Inflammatory macrophage treated with lipopolysaccharide for 1 hour (primary cell): ENCODE results near the gene PCDHGB2.
"Not testable (repeated sequence)": the region's sequence is repeated elsewhere in the genome, so short reads cannot be mapped to it uniquely, and the experiment has no call there.

Experiments
- DNase-seq, 2 donors: peaks; one replicate each; pipeline ENCODE4 v3.0.0-alpha.2; 2020 to 2022

Gene PCDHGB2

DNA sequence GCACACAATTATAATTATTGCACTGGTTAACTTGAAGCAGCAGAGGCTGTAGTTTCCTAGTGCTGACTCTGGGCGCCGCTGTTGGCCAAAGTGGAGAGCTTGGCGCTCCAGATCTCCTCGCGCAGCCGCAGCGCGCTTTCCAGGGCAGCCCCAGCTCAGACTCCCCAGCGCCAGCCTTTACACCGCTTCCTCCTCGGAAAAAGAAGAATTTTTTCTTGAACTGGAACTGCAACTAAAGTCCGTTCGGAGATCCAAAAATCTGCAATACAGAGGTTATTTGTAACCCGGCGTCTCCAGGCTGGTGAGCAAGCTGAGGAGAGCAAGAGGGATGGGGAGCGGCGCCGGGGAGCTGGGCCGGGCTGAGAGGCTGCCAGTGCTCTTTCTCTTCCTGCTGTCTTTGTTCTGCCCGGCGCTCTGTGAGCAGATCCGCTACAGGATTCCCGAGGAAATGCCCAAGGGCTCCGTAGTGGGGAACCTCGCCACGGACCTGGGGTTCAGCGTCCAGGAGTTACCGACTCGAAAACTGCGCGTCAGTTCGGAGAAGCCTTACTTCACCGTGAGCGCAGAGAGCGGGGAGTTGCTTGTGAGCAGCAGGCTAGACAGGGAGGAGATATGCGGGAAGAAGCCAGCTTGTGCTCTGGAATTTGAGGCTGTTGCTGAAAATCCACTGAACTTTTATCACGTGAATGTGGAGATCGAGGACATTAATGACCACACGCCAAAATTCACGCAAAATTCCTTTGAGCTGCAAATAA is 27.9 kb downstream of the PCDHGB2 start, which contains the start of gene PCDHGB4:
Gene PCDHGB4, plus strand, starts transcription at position 142 of the 755 bp plus-strand sequence. Its CDS starts 187 bp downstream, at position 329.
- peak; percentile 7 to 14 for DNase-seq

DNA sequence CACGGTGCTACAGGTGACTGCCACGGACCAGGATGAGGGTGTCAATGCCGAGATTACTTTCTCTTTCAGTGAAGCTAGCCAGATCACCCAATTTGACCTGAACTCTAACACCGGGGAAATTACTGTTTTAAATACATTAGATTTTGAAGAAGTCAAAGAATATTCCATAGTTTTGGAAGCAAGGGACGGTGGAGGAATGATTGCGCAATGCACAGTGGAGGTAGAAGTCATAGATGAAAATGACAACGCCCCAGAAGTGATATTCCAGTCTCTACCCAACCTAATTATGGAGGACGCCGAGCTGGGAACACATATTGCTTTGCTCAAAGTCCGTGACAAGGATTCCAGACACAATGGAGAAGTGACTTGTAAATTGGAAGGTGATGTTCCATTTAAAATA is 28.9 kb downstream of the PCDHGB2 start:
- DNase-seq, result no peak

DNA sequence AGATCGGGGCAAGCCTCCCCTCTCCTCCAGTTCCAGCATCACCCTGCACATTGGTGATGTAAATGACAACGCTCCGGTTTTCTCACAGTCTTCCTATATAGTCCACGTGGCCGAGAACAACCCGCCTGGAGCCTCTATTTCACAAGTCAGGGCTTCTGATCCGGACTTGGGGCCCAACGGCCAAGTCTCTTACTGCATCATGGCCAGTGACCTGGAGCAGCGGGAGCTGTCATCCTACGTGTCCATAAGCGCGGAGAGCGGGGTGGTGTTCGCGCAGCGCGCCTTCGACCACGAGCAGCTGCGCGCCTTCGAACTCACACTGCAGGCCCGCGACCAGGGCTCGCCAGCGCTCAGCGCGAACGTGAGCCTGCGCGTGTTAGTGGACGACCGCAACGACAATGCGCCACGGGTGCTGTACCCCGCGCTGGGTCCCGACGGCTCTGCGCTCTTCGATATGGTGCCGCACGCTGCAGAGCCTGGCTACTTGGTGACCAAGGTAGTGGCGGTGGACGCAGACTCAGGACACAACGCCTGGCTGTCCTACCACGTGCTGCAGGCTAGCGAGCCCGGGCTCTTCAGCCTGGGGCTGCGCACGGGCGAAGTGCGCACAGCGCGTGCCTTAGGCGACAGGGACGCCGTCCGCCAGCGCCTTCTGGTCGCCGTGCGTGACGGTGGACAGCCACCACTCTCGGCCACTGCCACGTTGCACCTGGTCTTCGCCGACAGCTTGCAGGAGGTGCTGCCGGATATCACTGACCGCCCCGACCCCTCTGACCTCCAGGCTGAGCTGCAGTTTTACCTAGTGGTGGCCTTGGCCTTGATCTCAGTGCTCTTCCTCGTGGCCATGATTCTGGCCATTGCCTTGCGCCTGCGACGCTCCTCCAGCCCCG is 29.6 kb downstream of the PCDHGB2 start:
- DNase-seq, result no peak

DNA sequence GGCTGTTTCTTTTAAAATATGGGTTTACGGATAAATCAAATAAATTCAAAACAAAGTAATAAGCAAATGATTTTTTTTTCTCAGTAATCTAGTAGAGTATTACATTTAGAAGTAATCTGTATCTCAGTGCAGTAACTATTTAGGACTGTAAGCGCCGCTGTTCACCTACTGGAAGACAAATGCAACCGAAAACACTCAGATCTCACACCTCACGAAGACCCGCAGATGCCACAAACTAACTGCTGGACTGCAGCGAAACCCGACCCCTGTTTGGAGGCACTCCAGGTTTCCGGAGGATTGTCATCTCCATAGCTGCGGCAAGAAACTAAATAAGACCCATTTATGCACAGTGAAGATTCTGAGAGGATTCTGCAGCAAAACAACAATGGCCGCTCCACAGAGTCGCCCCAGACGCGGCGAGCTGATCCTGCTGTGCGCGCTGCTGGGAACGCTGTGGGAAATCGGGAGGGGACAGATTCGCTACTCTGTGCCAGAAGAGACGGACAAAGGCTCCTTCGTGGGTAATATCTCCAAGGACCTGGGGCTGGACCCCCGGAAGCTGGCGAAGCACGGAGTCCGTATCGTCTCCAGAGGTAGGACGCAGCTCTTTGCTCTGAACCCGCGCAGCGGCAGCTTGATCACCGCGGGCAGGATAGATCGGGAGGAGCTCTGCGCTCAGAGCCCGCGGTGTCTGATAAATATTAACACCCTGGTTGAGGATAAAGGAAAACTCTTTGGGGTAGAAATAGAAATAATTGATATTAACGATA is 32.8 kb downstream of the PCDHGB2 start, which contains the start of gene PCDHGA8:
Gene PCDHGA8, plus strand, starts transcription at position 205 of the 770 bp plus-strand sequence. Its CDS starts 181 bp downstream, at position 386.
- DNase-seq, result no peak

DNA sequence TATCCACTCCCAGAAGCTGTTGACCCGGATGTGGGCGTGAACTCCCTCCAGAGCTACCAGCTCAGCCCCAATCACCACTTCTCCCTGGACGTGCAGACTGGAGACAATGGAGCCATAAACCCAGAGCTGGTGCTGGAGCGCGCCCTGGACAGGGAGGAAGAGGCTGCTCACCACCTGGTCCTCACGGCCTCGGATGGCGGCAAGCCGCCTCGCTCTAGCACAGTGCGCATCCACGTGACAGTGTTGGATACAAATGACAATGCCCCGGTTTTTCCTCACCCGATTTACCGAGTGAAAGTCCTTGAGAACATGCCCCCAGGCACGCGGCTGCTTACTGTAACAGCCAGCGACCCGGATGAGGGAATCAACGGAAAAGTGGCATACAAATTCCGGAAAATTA is 33.5 kb downstream of the PCDHGB2 start:
- DNase-seq, result no peak

DNA sequence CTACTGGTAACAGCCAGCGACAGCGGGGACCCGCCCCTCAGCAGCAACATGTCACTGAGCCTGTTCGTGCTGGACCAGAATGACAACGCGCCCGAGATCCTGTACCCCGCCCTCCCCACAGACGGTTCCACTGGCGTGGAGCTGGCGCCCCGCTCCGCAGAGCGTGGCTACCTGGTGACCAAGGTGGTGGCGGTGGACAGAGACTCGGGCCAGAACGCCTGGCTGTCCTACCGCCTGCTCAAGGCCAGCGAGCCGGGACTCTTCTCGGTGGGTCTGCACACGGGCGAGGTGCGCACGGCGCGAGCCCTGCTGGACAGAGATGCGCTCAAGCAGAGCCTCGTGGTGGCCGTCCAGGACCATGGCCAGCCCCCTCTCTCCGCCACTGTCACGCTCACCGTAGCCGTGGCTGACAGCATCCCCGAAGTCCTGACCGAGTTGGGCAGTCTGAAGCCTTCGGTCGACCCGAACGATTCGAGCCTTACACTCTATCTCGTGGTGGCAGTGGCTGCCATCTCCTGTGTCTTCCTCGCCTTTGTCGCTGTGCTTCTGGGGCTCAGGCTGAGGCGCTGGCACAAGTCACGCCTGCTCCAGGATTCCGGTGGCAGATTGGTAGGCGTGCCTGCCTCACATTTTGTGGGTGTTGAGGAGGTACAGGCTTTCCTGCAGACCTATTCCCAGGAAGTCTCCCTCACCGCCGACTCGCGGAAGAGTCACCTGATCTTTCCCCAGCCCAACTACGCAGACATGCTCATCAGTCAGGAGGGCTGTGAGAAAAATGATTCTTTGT is 34.8 kb downstream of the PCDHGB2 start:
- not testable (repeated sequence) for DNase-seq

DNA sequence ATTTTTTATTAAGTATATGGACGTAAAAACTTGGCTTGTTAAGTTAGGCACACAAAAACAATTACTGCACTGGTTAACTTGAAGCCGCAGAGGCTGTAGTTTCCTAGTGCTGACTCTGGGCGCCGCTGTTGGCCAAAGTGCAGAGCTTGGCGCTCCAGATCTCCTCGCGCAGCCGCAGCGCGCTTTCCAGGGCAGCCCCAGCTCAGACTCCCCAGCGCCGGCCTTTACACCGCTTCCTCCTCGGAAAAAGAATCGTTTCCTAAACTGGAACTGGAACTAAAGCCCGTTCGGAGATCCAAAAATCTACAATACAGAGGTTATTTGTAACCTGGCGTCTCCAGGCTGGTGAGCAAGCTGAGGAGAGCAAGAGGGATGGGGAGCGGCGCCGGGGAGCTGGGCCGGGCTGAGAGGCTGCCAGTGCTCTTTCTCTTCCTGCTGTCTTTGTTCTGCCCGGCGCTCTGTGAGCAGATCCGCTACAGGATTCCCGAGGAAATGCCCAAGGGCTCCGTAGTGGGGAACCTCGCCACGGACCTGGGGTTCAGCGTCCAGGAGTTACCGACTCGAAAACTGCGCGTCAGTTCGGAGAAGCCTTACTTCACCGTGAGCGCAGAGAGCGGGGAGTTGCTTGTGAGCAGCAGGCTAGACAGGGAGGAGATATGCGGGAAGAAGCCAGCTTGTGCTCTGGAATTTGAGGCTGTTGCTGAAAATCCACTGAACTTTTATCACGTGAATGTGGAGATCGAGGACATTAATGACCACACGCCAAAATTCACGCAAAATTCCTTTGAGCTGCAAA is 38.2 kb downstream of the PCDHGB2 start, which contains the start of gene PCDHGB5:
Gene PCDHGB5, plus strand, starts transcription at position 192 of the 796 bp plus-strand sequence. Its CDS starts 181 bp downstream, at position 373.
- peak; percentile 44 to 49 for DNase-seq

DNA sequence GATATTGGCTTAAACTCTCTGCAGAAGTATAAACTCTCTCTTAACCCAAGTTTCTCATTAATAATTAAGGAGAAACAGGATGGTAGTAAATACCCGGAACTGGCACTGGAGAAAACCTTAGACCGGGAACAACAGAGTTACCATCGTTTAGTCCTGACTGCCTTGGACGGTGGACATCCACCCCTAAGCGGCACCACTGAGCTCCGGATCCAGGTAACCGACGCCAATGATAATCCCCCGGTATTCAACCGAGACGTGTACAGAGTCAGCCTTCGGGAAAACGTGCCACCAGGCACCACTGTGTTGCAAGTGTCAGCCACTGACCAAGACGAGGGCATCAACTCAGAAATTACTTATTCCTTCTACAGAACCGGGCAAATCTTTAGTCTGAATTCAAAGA is 38.8 kb downstream of the PCDHGB2 start:
- no peak for DNase-seq

DNA sequence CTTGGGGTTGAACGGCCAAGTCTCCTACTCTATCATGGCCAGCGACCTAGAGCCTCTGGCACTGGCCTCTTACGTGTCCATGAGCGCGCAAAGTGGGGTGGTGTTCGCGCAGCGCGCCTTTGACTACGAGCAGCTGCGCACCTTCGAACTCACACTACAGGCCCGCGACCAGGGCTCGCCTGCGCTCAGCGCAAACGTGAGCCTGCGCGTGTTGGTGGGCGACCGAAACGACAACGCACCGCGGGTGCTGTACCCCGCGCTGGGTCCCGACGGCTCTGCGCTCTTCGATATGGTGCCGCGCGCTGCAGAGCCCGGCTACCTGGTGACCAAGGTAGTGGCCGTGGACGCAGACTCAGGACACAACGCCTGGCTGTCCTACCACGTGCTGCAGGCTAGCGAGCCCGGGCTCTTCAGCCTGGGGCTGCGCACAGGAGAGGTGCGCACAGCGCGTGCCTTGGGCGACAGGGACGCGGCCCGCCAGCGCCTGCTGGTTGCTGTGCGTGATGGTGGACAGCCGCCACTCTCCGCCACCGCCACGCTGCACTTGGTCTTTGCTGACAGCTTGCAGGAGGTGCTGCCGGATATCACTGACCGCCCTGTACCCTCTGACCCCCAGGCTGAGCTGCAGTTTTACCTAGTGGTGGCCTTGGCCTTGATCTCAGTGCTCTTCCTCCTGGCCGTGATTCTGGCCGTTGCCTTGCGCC is 39.9 kb downstream of the PCDHGB2 start:
- DNase-seq, result no peak

DNA sequence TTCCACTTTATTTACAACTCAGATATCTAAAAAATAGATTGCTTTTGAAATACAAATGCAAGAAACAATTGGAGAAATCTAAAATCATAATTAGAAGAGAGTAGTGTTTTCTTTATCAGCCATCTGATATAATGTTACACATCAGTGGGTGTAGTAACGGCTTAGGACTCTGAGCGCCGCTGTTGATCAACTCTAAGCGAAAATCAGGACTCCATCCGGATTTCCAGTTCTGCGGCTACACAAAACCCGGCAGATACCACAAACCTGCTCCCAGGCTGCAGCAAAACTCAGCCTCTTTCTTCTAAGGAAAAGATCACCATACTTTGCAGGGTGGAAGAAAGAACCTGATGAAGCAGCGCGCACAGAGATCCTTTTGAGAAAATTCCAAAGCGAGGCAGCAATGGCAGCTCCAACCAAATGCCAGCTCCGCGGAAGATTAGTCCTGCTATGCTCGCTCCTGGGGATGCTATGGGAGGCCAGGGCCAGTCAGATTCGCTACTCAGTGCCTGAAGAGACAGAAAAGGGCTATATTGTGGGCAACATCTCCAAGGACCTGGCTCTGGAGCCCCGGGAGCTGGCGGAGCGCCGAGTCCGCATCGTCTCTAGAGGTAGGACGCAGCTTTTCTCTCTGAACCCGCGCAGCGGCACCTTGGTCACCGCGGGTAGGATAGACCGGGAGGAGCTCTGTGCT is 42.9 kb downstream of the PCDHGB2 start, which contains the start of gene PCDHGA9:
Gene PCDHGA9, plus strand, starts transcription at position 226 of the 691 bp plus-strand sequence. Its CDS starts 175 bp downstream, at position 401.
- peak; percentile 11 to 36 for DNase-seq

DNA sequence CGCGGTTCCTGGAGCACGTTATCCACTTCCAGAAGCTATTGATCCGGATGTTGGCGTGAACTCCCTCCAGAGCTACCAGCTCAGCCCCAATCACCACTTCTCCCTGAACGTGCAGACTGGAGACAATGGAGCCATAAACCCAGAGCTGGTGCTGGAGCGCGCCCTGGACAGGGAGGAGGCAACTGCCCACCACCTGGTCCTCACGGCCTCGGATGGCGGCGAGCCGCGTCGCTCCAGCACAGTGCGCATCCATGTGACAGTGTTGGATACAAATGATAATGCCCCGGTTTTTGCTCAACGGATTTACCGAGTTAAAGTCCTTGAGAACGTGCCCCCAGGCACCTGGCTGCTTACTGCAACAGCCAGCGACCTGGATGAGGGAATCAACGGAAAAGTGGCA is 43.6 kb downstream of the PCDHGB2 start:
- no peak for DNase-seq

DNA sequence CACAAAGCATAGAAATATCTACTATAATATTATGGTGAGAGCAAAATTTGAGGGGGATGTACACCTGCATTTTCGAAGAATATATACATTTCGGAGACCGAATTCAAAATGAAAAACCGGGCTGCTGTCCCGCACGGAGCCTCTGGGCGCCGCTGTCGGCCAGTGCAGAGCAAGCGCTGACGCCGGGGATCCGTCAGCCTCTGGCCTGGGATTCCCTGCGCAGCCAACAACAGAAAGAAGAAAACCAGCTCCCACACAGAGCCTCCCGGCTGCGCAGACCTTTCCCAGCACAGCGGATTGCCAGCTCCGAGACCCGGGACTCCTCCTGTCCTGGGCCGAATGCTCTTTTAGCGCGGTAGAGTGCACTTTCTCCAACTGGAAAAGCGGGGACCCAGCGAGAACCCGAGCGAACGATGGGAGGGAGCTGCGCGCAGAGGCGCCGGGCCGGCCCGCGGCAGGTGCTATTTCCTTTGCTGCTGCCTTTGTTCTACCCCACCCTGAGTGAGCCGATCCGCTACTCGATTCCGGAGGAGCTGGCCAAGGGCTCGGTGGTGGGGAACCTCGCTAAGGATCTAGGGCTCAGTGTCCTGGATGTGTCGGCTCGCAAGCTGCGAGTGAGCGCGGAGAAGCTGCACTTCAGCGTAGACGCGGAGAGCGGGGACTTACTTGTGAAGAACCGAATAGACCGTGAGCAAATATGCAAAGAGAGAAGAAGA is 48.2 kb downstream of the PCDHGB2 start, which contains the start of gene PCDHGB6:
Gene PCDHGB6, plus strand, starts transcription at position 232 of the 716 bp plus-strand sequence. Its CDS starts 182 bp downstream, at position 414.
- peak; percentile 43 to 54 for DNase-seq

DNA sequence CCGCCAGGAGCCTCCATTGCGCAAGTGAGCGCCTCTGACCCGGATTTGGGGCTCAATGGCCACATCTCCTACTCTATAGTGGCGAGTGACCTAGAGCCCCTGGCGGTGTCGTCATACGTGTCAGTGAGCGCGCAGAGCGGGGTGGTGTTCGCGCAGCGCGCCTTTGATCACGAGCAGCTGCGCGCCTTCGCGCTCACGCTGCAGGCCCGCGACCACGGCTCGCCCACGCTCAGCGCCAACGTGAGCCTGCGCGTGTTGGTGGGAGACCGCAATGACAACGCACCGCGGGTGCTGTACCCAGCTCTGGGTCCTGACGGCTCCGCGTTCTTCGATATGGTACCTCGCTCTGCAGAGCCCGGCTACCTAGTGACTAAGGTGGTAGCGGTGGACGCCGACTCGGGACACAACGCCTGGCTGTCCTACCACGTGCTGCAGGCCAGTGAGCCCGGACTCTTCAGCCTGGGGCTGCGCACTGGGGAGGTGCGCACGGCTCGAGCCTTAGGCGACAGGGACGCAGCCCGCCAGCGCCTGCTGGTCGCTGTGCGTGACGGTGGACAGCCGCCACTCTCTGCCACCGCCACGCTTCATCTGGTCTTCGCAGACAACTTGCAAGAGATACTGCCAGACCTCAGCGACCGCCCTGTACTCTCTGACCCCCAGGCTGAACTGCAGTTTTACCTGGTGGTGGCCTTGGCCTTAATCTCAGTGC is 50.0 kb downstream of the PCDHGB2 start:
- no peak for DNase-seq

DNA sequence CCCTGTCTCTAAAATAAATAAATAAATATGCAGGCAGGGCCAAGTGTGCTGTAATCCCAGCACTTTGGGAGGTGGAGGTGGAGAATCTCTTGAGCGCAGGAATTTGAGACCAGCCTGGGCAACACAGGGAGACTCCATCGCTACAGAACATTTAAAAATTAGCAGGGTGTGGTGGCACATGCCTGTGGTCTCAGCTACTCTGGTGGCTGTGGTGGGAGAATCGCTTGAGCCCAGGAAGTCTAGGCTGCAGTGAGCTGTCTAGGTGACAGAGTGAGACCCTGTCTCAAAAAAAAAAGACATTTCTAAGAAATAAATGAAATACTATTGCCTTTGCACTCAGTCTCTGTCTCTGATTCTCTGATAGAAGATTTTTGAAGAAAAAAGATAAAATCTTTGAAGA is 51.8 kb downstream of the PCDHGB2 start:
- DNase-seq, result no peak
